ENCODE results near the gene TEP1.

The TEP1 gene

DNA sequence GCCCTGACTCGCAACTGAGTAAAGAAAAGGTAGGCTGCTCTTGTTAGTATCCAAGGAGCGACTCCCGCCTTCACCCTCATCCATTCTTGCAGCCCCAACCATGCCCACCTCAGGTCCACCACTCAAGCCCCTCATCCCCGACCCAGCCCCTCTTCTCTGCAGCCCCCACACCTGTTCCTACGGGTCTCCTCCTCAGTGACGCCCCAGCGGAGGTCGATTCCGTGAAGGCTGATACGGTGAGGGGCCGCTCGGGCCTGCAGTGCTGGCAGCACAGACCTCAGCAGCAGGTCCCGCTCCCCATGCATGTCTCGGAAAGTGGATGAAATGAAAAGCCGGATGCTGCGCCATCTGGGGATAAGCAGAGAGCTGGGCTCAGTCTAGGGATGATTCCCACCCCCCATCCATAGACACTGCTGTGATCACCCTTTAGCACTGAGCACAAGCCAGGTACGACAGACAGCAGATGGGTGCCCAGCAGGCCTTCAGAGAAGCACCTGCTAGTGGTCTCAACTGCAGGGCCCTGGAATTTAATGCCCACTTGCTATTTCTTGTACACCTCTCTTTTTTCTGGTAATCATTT lies 26.9 kb downstream of the TEP1 start:
- Histone ChIP-seq H3K27me3 (no peaks in the 10 kb centered on the region), H3K4me1 (no peaks in the 10 kb centered on the region), H3K9me3 (no peaks in the 10 kb centered on the region), H3K36me3 (no peaks in the 10 kb centered on the region; the same call in 1 of the 2 replicates), H3K4me3 (ENCODE audit: low read depth, low read length) (no peak overlapping the region)
- TF ChIP-seq, protein P1, sequence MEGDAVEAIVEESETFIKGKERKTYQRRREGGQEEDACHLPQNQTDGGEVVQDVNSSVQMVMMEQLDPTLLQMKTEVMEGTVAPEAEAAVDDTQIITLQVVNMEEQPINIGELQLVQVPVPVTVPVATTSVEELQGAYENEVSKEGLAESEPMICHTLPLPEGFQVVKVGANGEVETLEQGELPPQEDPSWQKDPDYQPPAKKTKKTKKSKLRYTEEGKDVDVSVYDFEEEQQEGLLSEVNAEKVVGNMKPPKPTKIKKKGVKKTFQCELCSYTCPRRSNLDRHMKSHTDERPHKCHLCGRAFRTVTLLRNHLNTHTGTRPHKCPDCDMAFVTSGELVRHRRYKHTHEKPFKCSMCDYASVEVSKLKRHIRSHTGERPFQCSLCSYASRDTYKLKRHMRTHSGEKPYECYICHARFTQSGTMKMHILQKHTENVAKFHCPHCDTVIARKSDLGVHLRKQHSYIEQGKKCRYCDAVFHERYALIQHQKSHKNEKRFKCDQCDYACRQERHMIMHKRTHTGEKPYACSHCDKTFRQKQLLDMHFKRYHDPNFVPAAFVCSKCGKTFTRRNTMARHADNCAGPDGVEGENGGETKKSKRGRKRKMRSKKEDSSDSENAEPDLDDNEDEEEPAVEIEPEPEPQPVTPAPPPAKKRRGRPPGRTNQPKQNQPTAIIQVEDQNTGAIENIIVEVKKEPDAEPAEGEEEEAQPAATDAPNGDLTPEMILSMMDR (IDR thresholded peaks at IDR 0.05; ENCODE audit: low read depth, low read length), result no peak
- no peak for DNase-seq

DNA sequence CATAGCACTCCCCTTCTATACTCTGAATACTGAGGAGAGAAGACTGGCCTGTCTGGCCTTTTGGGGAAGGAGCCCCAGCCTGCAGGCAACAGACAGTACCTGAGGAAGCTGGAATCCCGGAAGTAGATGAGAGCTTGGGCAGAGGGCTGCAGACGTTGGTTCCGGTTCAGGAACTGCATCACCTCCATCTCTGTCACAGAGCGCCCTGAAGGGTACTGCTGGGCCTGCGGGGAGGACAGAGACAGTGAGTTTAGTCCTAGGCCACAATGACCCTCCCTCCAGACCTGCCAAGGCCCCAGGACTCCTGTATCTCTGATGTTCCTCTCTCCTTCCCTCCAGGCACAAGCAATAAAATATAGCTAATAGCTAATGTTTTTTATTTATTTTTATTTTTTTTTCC lies 28.4 kb downstream of the TEP1 start:
- Histone ChIP-seq H3K27me3 (no peaks in the 10 kb centered on the region), H3K4me1 (no peaks in the 10 kb centered on the region), H3K4me3 (ENCODE audit: low read depth, low read length) (no peak overlapping the region), H3K36me3 (no peaks in the 10 kb centered on the region; the same call in 1 of the 2 replicates), H3K9me3 (no peaks in the 10 kb centered on the region)
- TF ChIP-seq, protein P1 (IDR thresholded peaks at IDR 0.05; ENCODE audit: low read depth, low read length), result no peak
- no peak for DNase-seq

DNA sequence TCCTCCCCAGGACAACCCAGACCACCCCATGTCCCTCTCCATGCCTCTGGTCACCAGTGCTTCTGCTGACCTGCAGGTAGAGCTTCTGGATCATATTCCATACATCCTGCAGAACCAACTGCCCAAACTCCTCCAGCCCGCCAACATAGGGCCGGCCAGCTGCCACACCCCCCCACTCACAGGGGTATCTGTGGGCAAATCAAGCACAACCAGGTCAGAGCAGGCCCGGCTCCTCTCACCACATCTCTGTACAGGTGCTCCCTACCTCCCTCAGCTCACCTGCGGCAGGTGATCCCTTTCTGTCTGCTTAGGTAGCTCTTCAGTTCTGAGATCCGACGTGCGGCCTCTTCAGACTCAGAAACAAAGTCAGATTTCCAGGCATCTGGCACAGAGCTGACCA lies 29.0 kb downstream of the TEP1 start:
- Histone ChIP-seq H3K27me3 (no peaks in the 10 kb centered on the region), H3K36me3 (no peaks in the 10 kb centered on the region; the same call in 1 of the 2 replicates), H3K4me3 (ENCODE audit: low read depth, low read length) (no peak overlapping the region), H3K9me3 (no peaks in the 10 kb centered on the region), H3K4me1 (no peaks in the 10 kb centered on the region)
- TF ChIP-seq, protein P1 (IDR thresholded peaks at IDR 0.05; ENCODE audit: low read depth, low read length), result no peak
- DNase-seq, result no peak

DNA sequence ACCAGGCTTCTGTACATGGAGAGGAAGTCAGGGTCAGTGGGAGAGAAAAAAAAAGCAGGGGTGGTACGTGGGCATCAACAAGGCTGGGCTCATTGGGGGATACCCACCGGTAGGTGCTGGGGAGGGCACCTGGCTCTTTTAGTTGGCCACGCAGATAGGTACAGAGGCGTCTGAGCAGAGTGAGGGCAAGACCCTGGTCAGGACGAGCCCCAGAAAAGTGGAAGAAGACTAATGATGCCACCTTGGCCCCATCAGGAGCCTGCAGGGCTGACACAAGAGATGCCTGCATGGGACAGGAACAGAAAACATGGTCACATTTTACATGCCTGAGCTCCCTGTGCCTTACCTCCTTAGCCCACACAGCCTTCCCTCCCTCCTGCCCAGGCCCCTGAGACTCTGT lies 29.7 kb downstream of the TEP1 start:
- Histone ChIP-seq H3K4me1 (no peaks in the 10 kb centered on the region), H3K36me3 (no peaks in the 10 kb centered on the region; the same call in 1 of the 2 replicates), H3K4me3 (ENCODE audit: low read depth, low read length) (no peak overlapping the region), H3K9me3 (no peaks in the 10 kb centered on the region), H3K27me3 (no peaks in the 10 kb centered on the region)
- TF ChIP-seq, protein P1 (IDR thresholded peaks at IDR 0.05; ENCODE audit: low read depth, low read length), result no peak
- DNase-seq, result no peak

DNA sequence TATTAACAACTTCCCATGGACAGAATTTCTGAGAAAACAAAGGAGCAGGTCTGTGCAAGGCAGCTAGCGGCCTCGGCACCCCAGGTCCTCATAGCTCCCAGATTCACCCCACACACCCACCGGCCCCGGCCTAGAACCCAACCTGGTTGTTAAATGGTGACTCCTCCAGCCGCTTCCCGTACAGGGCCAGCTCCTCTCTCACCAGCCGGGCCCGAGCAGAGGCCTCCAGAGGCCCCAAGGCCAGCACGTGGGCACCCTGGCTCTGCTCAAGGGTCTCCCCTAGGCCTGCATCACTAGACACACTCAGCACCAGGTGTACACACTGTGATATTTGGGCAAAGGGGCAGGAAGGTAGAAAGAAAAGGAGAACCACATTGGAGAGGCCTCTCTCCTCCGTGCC lies 30.3 kb downstream of the TEP1 start:
- no peak for DNase-seq
- no peaks in the 10 kb centered on the region; the same call in 1 of the 2 replicates for H3K36me3 ChIP-seq
- TF ChIP-seq, protein P1 (IDR thresholded peaks at IDR 0.05; ENCODE audit: low read depth, low read length), result no peak
- H3K27me3 ChIP-seq, result no peaks in the 10 kb centered on the region
- H3K4me1 ChIP-seq, result no peaks in the 10 kb centered on the region
- H3K9me3 ChIP-seq, result no peaks in the 10 kb centered on the region
- no peak overlapping the region for H3K4me3 ChIP-seq (ENCODE audit: low read depth, low read length)

DNA sequence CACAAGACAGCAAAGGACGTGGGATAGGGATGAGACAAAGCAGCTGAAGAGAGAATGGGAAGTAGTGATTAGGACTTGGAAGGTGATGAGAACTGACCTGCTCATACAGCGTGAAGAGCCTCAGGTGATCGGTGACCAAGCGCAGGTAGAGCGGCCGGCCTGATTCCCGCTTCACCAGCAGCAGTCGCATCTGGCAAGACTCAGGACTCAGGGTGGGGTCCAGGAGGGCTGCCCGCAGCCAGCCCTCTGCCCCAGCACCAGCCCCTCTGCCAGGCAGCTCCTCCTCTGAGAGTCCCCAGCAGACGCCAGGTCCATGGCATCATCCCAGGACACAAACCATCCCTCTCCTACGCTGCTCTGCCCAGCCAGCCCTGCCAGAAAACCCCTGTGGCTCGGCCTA lies 30.8 kb downstream of the TEP1 start:
- H3K27me3 ChIP-seq, result no peaks in the 10 kb centered on the region
- DNase-seq, result no peak
- H3K4me1 ChIP-seq, result no peaks in the 10 kb centered on the region
- H3K9me3 ChIP-seq, result no peaks in the 10 kb centered on the region
- TF ChIP-seq, protein P1 (IDR thresholded peaks at IDR 0.05; ENCODE audit: low read depth, low read length), result no peak
- no peak overlapping the region for H3K4me3 ChIP-seq (ENCODE audit: low read depth, low read length)
- H3K36me3 ChIP-seq, result no peaks in the 10 kb centered on the region; the same call in 1 of the 2 replicates
